Prostate gland (tissue), 2 donors: ENCODE data around the gene ORC4. TPM values are rescaled to one million over a fixed set of nuclear protein-coding genes. Genes with fewer than 3 reads are reported as not detected.

Experiments used
- DNase-seq: peaks from one replicate; pipeline ENCODE4 v3.0.0-alpha.2; 2019; ENCODE audit warnings: low spot score
- H3K27ac ChIP-seq, 2 donors: fragments of 200-600 bp; sonication (generic); 2 replicates each; pipeline ENCODE4 v1.5.1; 2017 to 2019
- H3K27me3 ChIP-seq: fragments of 200-600 bp; sonication (generic); replicated peaks from 2 replicates; pipeline ENCODE4 v1.5.1; 2019; ENCODE audit not compliant: insufficient read depth
- H3K36me3 ChIP-seq, 2 donors: fragments of 200-600 bp; sonication (generic); 1 replicate in 1 of 2; 2 replicates in 1 of 2; pipeline versions ENCODE4 v1.5.1 to v1.8.1; 2017 to 2019
- H3K4me1 ChIP-seq: fragments of 200-600 bp; sonication (generic); replicated peaks from 2 replicates; pipeline ENCODE4 v1.5.1; 2019
- H3K4me3 ChIP-seq, 2 donors: fragments of 200-600 bp; sonication (generic); 2 replicates each; pipeline ENCODE4 v1.5.1; 2017 to 2019
- H3K9me3 ChIP-seq: fragments of 200-600 bp; sonication (generic); 2 replicates; pipeline ENCODE4 v1.5.1; 2017
- CTCF ChIP-seq, 4 experiments: fragments of 200-600 bp in 2 of 4; fragments of 450-650 bp in 2 of 4; sonication (generic) in 2 of 4; IDR thresholded peaks; 1 replicate in 3 of 4; 2 replicates in 1 of 4; pipeline ENCODE4 v1.5.1; 2016 to 2019; ENCODE audit warnings: antibody characterized with exemption in 4 of 4, mild to moderate bottlenecking in 2 of 4, moderate library complexity in 2 of 4
- POLR2A ChIP-seq: fragments of 450-650 bp; IDR thresholded peaks from one replicate; pipeline ENCODE4 v1.6.1; 2016; ENCODE audit warnings: antibody characterized with exemption, mild to moderate bottlenecking
- POLR2AphosphoS5 ChIP-seq: sonication (generic); formaldehyde crosslinking; IDR thresholded peaks from one replicate; pipeline ENCODE4 v1.6.1; 2017; ENCODE audit warnings: antibody characterized with exemption
- WGBS: methylation state at CpG from one replicate; pipeline ENCODE4 v1.1.5; 2018; 5-methylcytosine and 5-hydroxymethylcytosine counted together
- intact Hi-C: fragments of 100-400 bp; cut with DNase I; formaldehyde crosslinking; loops from one replicate; pipeline ENCODE4 v1.14.2; 2022
- total RNA-seq, 2 donors: library from RNA; depleted of rRNA; stranded (reverse); fragments of >200 nt; gene quantifications; one replicate each; pipeline ENCODE4 v1.1.0, GENCODE V29; 2016

Gene ORC4
- total RNA-seq, 2 donors from 2014 or later: 62.0 to 88.3 TPM

DNA sequence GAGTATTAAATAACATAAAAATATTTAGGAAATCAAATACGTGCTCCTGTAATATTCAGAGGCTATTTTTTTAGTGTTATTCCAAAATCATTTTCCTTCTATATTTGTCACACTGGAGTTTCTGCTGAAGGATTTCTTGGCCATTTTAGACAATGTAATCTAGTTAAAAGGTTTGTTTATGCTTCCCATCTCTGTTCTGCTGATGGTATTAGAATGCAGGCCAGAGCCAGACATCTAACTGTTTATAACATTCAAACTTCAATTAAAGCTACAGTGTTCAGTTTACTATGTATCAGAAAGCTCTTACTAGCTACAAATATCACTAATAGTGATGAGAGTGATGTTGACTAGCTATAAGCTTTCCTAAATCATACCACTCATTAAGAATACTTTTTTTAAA, 8.2 kb upstream of the ORC4 start:
- H3K4me1 ChIP-seq: peaks cover 4% of the 10 kb centered on the region
- no peak overlapping the region for H3K4me3 ChIP-seq
- no peaks in the 10 kb centered on the region for H3K27me3 ChIP-seq
- H3K36me3 ChIP-seq: no peaks in the 10 kb centered on the region
- H3K9me3 ChIP-seq: no peaks in the 10 kb centered on the region
- no peak overlapping the region for H3K27ac ChIP-seq
- 60% methylated on average over 1 of the region's 1 CpG for WGBS
- no peak for TF ChIP-seq POLR2A
- TF ChIP-seq POLR2AphosphoS5: no peak
- TF ChIP-seq CTCF (IDR thresholded peaks at IDR 0.05): no peak
- intact Hi-C loops: loop anchor here (10.0 kb wide), 1 partner anchor 616 kb away; the partner anchor contains the start of gene EPC2
- DNase-seq: no peak

DNA sequence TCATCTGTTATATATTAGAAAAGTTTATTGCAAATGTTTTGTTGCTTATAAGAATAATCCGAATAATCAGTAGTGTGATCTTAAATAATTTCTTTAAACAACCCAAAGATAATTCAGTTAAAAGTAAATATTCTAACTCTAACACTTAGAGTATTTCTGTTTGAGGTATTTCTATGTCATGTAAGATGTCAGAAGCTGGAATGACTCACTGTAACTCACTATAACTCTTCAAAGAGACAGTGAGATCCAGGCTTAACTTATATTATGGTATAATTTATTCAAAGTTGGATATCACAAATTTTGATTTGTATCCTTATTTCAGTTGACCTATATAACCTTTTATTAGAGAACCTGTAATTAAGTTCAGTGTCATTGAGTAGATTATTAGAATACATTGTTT, 7.3 kb upstream of the ORC4 start:
- Histone ChIP-seq H3K9me3 (no peaks in the 10 kb centered on the region), H3K4me1 (peaks cover 4% of the 10 kb centered on the region)
- TF ChIP-seq CTCF (IDR thresholded peaks at IDR 0.05) (no peak), POLR2AphosphoS5 (no peak), POLR2A (no peak)

DNA sequence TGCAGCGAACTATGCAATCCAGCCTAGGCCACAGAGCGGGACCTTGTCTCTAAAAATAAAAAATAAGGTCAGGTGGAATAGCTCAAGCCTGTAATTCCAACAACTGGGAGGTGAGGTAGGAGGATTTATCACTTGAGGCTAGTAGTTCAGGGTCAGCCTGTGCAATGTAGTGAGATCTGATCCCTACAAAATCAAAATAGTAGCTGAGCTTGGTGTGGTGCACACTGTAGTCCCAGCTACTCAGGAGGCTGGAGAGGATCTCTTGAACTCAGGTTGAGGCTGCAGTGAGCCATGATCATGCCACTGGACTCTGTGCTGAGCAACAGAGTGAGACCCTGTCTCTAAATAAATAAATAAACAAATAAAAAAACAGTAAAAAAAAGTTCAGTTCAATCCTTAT, 6.0 kb upstream of the ORC4 start:
- Histone ChIP-seq H3K4me3 (no peak overlapping the region), H3K4me1 (peaks cover 4% of the 10 kb centered on the region), H3K36me3 (no peaks in the 10 kb centered on the region), H3K27me3 (no peaks in the 10 kb centered on the region), H3K27ac (no peak overlapping the region), H3K9me3 (no peaks in the 10 kb centered on the region)
- intact Hi-C loops: loop anchor here (10.0 kb wide), 1 partner anchor 618 kb away; the partner anchor contains the start of gene EPC2
- 92% methylated on average over 2 of the region's 2 CpGs for WGBS
- no peak for DNase-seq
- TF ChIP-seq POLR2AphosphoS5 (no peak), POLR2A (no peak), CTCF (IDR thresholded peaks at IDR 0.05) (no peak)

More for the DNA sequence above, 7.3 kb upstream of the ORC4 start:
- no peak overlapping the region for H3K27ac ChIP-seq
- no peaks in the 10 kb centered on the region for H3K36me3 ChIP-seq
- DNase-seq: no peak
- intact Hi-C loops: loop anchor here (10.0 kb wide), 1 partner anchor 617 kb away; the partner anchor contains the start of gene EPC2
- WGBS: 80% methylated on average over 1 of the region's 1 CpG
- no peak overlapping the region for H3K4me3 ChIP-seq
- H3K27me3 ChIP-seq: no peaks in the 10 kb centered on the region

DNA sequence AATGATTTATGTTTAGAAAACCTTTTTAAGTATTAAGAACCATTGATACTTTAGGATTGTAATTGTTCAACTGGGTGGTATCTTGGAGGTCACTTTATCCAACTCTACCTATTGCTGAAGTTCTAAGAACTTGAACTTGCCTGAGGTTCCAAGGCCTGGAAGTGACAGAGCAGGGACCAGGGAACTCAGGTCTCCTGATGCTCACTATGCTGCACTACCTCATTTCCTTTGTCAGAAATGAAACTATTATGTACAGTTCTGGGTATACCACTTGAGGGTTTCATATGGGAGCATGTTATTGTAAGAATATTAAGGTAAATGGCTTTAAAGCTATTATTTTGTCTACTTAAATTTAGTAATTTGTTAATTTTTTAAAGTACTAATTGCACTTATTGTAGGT, 3.3 kb upstream of the ORC4 start:
- H3K9me3 ChIP-seq: no peaks in the 10 kb centered on the region
- no peaks in the 10 kb centered on the region for H3K36me3 ChIP-seq
- peaks cover 4% of the 10 kb centered on the region for H3K4me1 ChIP-seq
- no peak overlapping the region for H3K27ac ChIP-seq
- H3K4me3 ChIP-seq: no peak overlapping the region
- no peak for DNase-seq
- intact Hi-C loops: loop anchor here (10.0 kb wide), 1 partner anchor 621 kb away; the partner anchor contains the start of gene EPC2
- no peak for TF ChIP-seq POLR2A
- TF ChIP-seq CTCF (IDR thresholded peaks at IDR 0.05): no peak
- no peaks in the 10 kb centered on the region for H3K27me3 ChIP-seq

DNA sequence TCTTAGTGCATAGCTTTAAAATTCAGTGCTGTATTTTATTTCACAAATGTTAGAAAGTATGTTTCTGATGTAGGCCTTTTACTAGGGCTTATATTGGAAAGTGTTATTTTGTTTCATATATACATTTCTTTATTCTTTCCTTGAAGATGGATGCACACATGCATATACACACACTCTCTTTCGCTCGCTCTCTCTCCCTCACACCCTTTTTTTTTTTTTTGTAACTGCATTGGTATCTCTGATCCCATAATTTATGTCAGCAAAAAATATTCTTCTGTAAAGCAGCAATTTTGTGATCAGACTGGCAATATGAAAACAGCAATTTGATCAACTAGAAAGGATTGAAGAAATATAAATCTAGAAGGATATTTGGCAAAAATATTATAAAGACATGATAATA, 2.3 kb upstream of the ORC4 start:
- no peak for DNase-seq
- intact Hi-C loops: loop anchor here (10.0 kb wide), 1 partner anchor 622 kb away; the partner anchor contains the start of gene EPC2
- H3K36me3 ChIP-seq: no peaks in the 10 kb centered on the region
- H3K4me3 ChIP-seq: no peak overlapping the region
- no peaks in the 10 kb centered on the region for H3K9me3 ChIP-seq
- TF ChIP-seq POLR2AphosphoS5 (no peak), POLR2A (no peak), CTCF (IDR thresholded peaks at IDR 0.05) (no peak)
- no peaks in the 10 kb centered on the region for H3K27me3 ChIP-seq
- H3K27ac ChIP-seq: no peak overlapping the region
- peaks cover 4% of the 10 kb centered on the region for H3K4me1 ChIP-seq
- WGBS: 85% methylated on average over 2 of the region's 2 CpGs
